Measurements from ENCODE around the gene IGDCC3.

GRCh38 chr15:65423976-65424679 lies 46.3 kb upstream of the IGDCC3 start:
- TF ChIP-seq EZH2phosphoT487 (conservative IDR thresholded peaks at IDR 0.05; ENCODE audit: low read length): no peak
- TF ChIP-seq CTCF (IDR thresholded peaks at IDR 0.05; ENCODE audit: insufficient read depth, low read length, poor library complexity, severe bottlenecking): no peak
